Activated naive CD4-positive, alpha-beta T cell treated with anti-CD3 and anti-CD28 coated beads, Interleukin-2, amount 50 U/mL, for 24 hours (primary cell): Measurements from ENCODE around the gene AFF1.
"Not testable (repeated sequence)": the region's sequence is repeated elsewhere in the genome, so short reads cannot be mapped to it uniquely, and the experiment has no call there.

Experiments used
- H3K27ac Mint-ChIP-seq: one replicate; pipeline ENCODE4 v1.8.0; 2021; ENCODE audit warnings: mild to moderate bottlenecking, mixed read lengths
- H3K27me3 Mint-ChIP-seq: one replicate; pipeline ENCODE4 v1.8.0; 2021; ENCODE audit warnings: mixed read lengths
- H3K36me3 Mint-ChIP-seq: one replicate; pipeline ENCODE4 v1.8.0; 2021; ENCODE audit warnings: mixed read lengths
- H3K4me1 Mint-ChIP-seq: one replicate; pipeline ENCODE4 v1.8.0; 2021; ENCODE audit warnings: mixed read lengths
- H3K4me3 Mint-ChIP-seq: one replicate; pipeline ENCODE4 v1.8.0; 2021; ENCODE audit warnings: mild to moderate bottlenecking, mixed read lengths
- H3K9me3 Mint-ChIP-seq: one replicate; pipeline ENCODE4 v1.8.0; 2021; ENCODE audit warnings: mixed read lengths

Gene AFF1

GRCh38 chr4:87141428-87141827, 206.6 kb downstream of the AFF1 start:
- Mint-ChIP-seq H3K36me3 (peaks cover 13% of the 10 kb centered on the region), H3K9me3 (no peaks in the 10 kb centered on the region), H3K27me3 (no peaks in the 10 kb centered on the region), H3K27ac (no peak overlapping the region), H3K4me3 (no peak overlapping the region), H3K4me1 (no peaks in the 10 kb centered on the region)

- H3K27me3 Mint-ChIP-seq, result no peaks in the 10 kb centered on the region
These were observed 209.5 kb downstream of the AFF1 start for GRCh38 chr4:87144356-87144755.

GRCh38 chr4:87145934-87146333, 211.1 kb downstream of the AFF1 start:
- not testable (repeated sequence) for H3K4me1 Mint-ChIP-seq, H3K9me3 Mint-ChIP-seq, H3K4me3 Mint-ChIP-seq, H3K27ac Mint-ChIP-seq, H3K27me3 Mint-ChIP-seq
- peaks cover 11% of the 10 kb centered on the region for H3K36me3 Mint-ChIP-seq

More at GRCh38 chr4:87144356-87144755, 209.5 kb downstream of the AFF1 start:
- Mint-ChIP-seq H3K4me1 (no peaks in the 10 kb centered on the region), H3K4me3 (no peak overlapping the region), H3K27ac (no peak overlapping the region), H3K9me3 (no peaks in the 10 kb centered on the region), H3K36me3 (peaks cover 11% of the 10 kb centered on the region)

- peaks cover 5% of the 10 kb centered on the region for H3K4me1 Mint-ChIP-seq
- no peak overlapping the region for H3K4me3 Mint-ChIP-seq
- H3K27ac Mint-ChIP-seq, result no peak overlapping the region
- no peaks in the 10 kb centered on the region for H3K27me3 Mint-ChIP-seq
- H3K36me3 Mint-ChIP-seq, result peaks cover 6% of the 10 kb centered on the region
- no peaks in the 10 kb centered on the region for H3K9me3 Mint-ChIP-seq
These were observed 212.3 kb downstream of the AFF1 start for GRCh38 chr4:87147116-87147515.

GRCh38 chr4:87150498-87151261, 215.9 kb downstream of the AFF1 start:
- Mint-ChIP-seq H3K27me3 (no peaks in the 10 kb centered on the region), H3K4me1 (peaks cover 5% of the 10 kb centered on the region), H3K36me3 (no peaks in the 10 kb centered on the region), H3K27ac (no peak overlapping the region), H3K4me3 (no peak overlapping the region), H3K9me3 (no peaks in the 10 kb centered on the region)

- H3K27me3 Mint-ChIP-seq, result no peaks in the 10 kb centered on the region
- H3K27ac Mint-ChIP-seq, result no peak overlapping the region
- no peaks in the 10 kb centered on the region for H3K9me3 Mint-ChIP-seq
- H3K36me3 Mint-ChIP-seq, result no peaks in the 10 kb centered on the region
- peaks cover 5% of the 10 kb centered on the region for H3K4me1 Mint-ChIP-seq
- H3K4me3 Mint-ChIP-seq, result no peak overlapping the region
These were observed 216.9 kb downstream of the AFF1 start for GRCh38 chr4:87151730-87152129.

- Mint-ChIP-seq H3K27ac (no peak overlapping the region), H3K36me3 (no peaks in the 10 kb centered on the region), H3K27me3 (no peaks in the 10 kb centered on the region), H3K4me3 (no peak overlapping the region), H3K4me1 (peaks cover 5% of the 10 kb centered on the region), H3K9me3 (no peaks in the 10 kb centered on the region)
These were observed 217.7 kb downstream of the AFF1 start for GRCh38 chr4:87152310-87153041.

GRCh38 chr4:87153078-87153870, 218.5 kb downstream of the AFF1 start:
- Mint-ChIP-seq H3K27ac (no peak overlapping the region), H3K36me3 (no peaks in the 10 kb centered on the region), H3K9me3 (no peaks in the 10 kb centered on the region), H3K4me1 (peaks cover 5% of the 10 kb centered on the region), H3K27me3 (no peaks in the 10 kb centered on the region), H3K4me3 (no peak overlapping the region)

GRCh38 chr4:87165892-87166291, 231.1 kb downstream of the AFF1 start:
- Mint-ChIP-seq H3K36me3 (peaks cover 10% of the 10 kb centered on the region), H3K4me1 (no peaks in the 10 kb centered on the region), H3K9me3 (no peaks in the 10 kb centered on the region), H3K4me3 (no peak overlapping the region), H3K27me3 (no peaks in the 10 kb centered on the region), H3K27ac (no peak overlapping the region)

- Mint-ChIP-seq H3K9me3 (no peaks in the 10 kb centered on the region), H3K4me3 (no peak overlapping the region), H3K27ac (no peak overlapping the region), H3K36me3 (peaks cover 8% of the 10 kb centered on the region), H3K4me1 (no peaks in the 10 kb centered on the region), H3K27me3 (no peaks in the 10 kb centered on the region)
These were observed 231.6 kb downstream of the AFF1 start for GRCh38 chr4:87166296-87166854.

GRCh38 chr4:87171944-87172343, 237.1 kb downstream of the AFF1 start:
- no peaks in the 10 kb centered on the region for H3K27me3 Mint-ChIP-seq
- no peak overlapping the region for H3K27ac Mint-ChIP-seq
- H3K4me3 Mint-ChIP-seq, result no peak overlapping the region
- peaks cover 17% of the 10 kb centered on the region for H3K36me3 Mint-ChIP-seq
- H3K9me3 Mint-ChIP-seq, result no peaks in the 10 kb centered on the region
- H3K4me1 Mint-ChIP-seq, result no peaks in the 10 kb centered on the region

GRCh38 chr4:87174672-87175071, 239.9 kb downstream of the AFF1 start:
- Mint-ChIP-seq H3K4me3 (no peak overlapping the region), H3K36me3 (peaks cover 18% of the 10 kb centered on the region), H3K4me1 (no peaks in the 10 kb centered on the region), H3K27ac (no peak overlapping the region), H3K9me3 (no peaks in the 10 kb centered on the region), H3K27me3 (no peaks in the 10 kb centered on the region)

- H3K27me3 Mint-ChIP-seq, result no peaks in the 10 kb centered on the region
- H3K36me3 Mint-ChIP-seq, result peaks cover 13% of the 10 kb centered on the region
- no peak overlapping the region for H3K27ac Mint-ChIP-seq
- H3K4me3 Mint-ChIP-seq, result no peak overlapping the region
- no peaks in the 10 kb centered on the region for H3K4me1 Mint-ChIP-seq
- no peaks in the 10 kb centered on the region for H3K9me3 Mint-ChIP-seq
These were observed 244.9 kb downstream of the AFF1 start for GRCh38 chr4:87179751-87180150.

GRCh38 chr4:87180767-87181166, 246.0 kb downstream of the AFF1 start:
- Mint-ChIP-seq H3K4me1 (no peaks in the 10 kb centered on the region), H3K9me3 (no peaks in the 10 kb centered on the region), H3K27me3 (no peaks in the 10 kb centered on the region), H3K4me3 (no peak overlapping the region), H3K36me3 (peaks cover 10% of the 10 kb centered on the region), H3K27ac (no peak overlapping the region)

- no peak overlapping the region for H3K4me3 Mint-ChIP-seq
- H3K9me3 Mint-ChIP-seq, result no peaks in the 10 kb centered on the region
- no peaks in the 10 kb centered on the region for H3K4me1 Mint-ChIP-seq
- no peak overlapping the region for H3K27ac Mint-ChIP-seq
- H3K27me3 Mint-ChIP-seq, result no peaks in the 10 kb centered on the region
- H3K36me3 Mint-ChIP-seq, result peaks cover 7% of the 10 kb centered on the region
These were observed 250.5 kb downstream of the AFF1 start for GRCh38 chr4:87185146-87185870.
